Uterus (tissue), 2 donors: Measurements from ENCODE around the gene OR1S1.

ENCODE experiments used
- POLR2A ChIP-seq, 2 donors: fragments of 450-650 bp; IDR thresholded peaks; one replicate each; pipeline ENCODE4 v1.6.1; 2016; ENCODE audit warnings: antibody characterized with exemption in 2 of 2, mild to moderate bottlenecking in 1 of 2, moderate library complexity in 1 of 2
- TF ChIP-seq, protein P1 (sequence below), 4 experiments: fragments of 200-600 bp in 2 of 4; fragments of 450-650 bp in 2 of 4; sonication (generic) in 2 of 4; IDR thresholded peaks; one replicate each; pipeline ENCODE4 v1.5.1; 2016 to 2019; ENCODE audit warnings: antibody characterized with exemption in 4 of 4, mild to moderate bottlenecking in 2 of 4, moderate library complexity in 1 of 4

DNA sequence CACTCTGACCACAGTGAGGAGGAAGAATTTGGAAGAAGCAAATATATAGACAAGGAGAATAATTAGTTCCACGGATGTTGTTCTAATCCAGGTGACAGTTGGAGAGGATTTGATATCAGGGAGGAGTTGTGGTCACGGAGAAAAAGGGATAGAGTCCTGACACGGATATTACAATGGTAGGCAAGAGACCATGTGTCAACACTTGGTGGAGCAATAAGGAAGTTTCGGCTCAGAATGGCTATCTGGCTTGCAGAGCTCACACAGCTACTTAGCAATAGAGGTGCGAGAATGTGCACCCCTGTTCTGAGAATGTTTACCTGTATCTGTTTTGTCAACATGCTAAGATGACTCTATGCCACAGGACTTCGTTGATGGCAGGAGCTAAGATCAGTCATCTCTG lies 34.1 kb upstream of the OR1S1 start:
- TF ChIP-seq, protein P1, sequence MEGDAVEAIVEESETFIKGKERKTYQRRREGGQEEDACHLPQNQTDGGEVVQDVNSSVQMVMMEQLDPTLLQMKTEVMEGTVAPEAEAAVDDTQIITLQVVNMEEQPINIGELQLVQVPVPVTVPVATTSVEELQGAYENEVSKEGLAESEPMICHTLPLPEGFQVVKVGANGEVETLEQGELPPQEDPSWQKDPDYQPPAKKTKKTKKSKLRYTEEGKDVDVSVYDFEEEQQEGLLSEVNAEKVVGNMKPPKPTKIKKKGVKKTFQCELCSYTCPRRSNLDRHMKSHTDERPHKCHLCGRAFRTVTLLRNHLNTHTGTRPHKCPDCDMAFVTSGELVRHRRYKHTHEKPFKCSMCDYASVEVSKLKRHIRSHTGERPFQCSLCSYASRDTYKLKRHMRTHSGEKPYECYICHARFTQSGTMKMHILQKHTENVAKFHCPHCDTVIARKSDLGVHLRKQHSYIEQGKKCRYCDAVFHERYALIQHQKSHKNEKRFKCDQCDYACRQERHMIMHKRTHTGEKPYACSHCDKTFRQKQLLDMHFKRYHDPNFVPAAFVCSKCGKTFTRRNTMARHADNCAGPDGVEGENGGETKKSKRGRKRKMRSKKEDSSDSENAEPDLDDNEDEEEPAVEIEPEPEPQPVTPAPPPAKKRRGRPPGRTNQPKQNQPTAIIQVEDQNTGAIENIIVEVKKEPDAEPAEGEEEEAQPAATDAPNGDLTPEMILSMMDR (IDR thresholded peaks at IDR 0.05), result no peak
- TF ChIP-seq POLR2A (IDR thresholded peaks at IDR 0.05), result no peak
